ENCODE results near the gene CAMK2D.
"Not testable (repeated sequence)": the region's sequence is repeated elsewhere in the genome, so short reads cannot be mapped to it uniquely, and the experiment has no call there.

Gene CAMK2D

DNA sequence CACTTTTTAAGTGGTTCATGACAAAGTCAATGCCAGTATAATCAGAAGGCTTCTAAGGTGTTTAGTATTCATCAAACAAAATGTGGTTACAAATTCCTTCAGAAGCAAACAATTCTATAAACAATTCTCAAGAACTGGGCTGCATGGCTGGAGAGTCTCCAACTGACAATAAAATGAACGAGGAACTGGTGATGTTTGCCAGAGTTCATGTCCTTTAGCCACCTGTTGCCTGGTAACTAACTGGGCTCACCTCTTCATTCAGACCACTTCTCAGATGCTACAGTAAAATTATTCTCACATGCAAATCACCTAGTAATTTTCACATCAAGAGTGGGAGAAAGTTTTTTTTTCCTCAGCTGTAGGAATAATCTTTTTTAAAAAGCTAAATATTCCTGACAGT, 53.3 kb downstream of the CAMK2D start:
- Histone ChIP-seq H3K36me3 (no peaks in the 10 kb centered on the region), H3K27ac (no peak overlapping the region)
- no peak for DNase-seq

DNA sequence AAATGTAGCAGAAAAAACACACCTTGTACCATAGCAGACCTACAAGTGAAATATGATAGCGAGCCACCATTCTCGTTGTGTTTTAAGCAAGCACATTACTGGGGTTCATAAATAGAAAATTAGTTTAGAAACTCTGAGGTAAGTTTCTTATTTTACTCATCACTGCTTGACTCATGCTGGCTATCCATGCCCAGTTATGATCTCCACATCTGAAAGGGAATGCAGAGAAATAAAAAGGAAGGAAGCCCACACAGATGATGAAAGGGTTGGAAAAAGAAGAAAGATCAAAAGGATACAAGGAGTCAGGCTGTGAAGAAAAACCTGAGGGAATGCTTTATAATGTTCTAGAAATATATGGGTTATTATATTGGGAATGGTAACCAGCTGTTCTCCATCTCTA, 54.5 kb downstream of the CAMK2D start:
- Histone ChIP-seq H3K4me3 (ENCODE audit: low read depth, low read length) (no peak overlapping the region), H3K36me3 (no peaks in the 10 kb centered on the region), H3K27me3 (ENCODE audit: insufficient read depth, low read depth, severe bottlenecking) (no peaks in the 10 kb centered on the region), H3K27ac (no peak overlapping the region), H3K9me3 (ENCODE audit: severe bottlenecking) (no peaks in the 10 kb centered on the region)
- DNase-seq, result no peak
- TF ChIP-seq, protein P1, sequence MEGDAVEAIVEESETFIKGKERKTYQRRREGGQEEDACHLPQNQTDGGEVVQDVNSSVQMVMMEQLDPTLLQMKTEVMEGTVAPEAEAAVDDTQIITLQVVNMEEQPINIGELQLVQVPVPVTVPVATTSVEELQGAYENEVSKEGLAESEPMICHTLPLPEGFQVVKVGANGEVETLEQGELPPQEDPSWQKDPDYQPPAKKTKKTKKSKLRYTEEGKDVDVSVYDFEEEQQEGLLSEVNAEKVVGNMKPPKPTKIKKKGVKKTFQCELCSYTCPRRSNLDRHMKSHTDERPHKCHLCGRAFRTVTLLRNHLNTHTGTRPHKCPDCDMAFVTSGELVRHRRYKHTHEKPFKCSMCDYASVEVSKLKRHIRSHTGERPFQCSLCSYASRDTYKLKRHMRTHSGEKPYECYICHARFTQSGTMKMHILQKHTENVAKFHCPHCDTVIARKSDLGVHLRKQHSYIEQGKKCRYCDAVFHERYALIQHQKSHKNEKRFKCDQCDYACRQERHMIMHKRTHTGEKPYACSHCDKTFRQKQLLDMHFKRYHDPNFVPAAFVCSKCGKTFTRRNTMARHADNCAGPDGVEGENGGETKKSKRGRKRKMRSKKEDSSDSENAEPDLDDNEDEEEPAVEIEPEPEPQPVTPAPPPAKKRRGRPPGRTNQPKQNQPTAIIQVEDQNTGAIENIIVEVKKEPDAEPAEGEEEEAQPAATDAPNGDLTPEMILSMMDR (IDR thresholded peaks at IDR 0.05; ENCODE audit: low read depth, low read length), result no peak

More for the DNA sequence above, 53.3 kb downstream of the CAMK2D start:
- no peaks in the 10 kb centered on the region for H3K27me3 ChIP-seq (ENCODE audit: insufficient read depth, low read depth, severe bottlenecking)
- no peak overlapping the region for H3K4me3 ChIP-seq (ENCODE audit: low read depth, low read length)
- TF ChIP-seq, protein P1 (IDR thresholded peaks at IDR 0.05; ENCODE audit: low read depth, low read length), result no peak
- no peaks in the 10 kb centered on the region for H3K9me3 ChIP-seq (ENCODE audit: severe bottlenecking)

DNA sequence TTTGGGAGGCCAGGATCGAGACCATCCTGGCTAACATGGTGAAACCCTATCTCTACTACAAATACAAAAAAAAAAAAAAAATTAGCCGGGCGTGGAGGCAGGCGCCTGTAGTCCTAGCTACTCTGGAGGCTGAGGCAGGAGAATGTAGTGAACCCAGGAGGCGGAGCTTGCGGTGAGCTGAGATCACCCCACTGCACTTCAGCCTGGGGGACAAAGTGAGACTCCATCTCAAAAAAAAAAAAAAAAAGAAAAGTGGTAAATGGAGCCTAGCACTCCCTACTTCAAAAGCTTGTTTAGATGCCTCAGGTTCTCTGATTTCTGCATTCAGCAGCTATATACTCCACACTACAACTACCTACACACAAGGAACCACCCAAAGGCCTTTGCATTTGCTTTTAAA, 56.4 kb downstream of the CAMK2D start:
- not testable (repeated sequence) for H3K9me3 ChIP-seq (ENCODE audit: severe bottlenecking); H3K27ac ChIP-seq; H3K4me3 ChIP-seq (ENCODE audit: low read depth, low read length); H3K27me3 ChIP-seq (ENCODE audit: insufficient read depth, low read depth, severe bottlenecking); DNase-seq; H3K36me3 ChIP-seq

DNA sequence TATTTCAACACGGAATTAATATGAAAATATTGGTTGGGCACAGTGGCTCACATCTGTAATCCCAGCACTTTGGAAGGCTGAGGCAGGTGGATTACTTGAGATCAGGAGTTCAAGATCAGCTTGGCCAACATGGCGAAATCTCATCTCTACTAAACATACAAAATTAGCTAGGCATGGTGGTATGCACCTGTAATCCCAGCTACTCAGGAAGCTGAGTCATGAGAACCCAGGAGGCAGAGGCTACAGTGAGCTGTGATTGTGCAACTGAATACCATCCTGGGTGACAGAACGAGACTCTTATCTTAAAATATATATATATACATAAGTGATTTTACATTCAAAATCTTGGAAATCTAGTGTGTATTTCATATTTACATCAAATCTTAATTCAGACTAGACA, 58.9 kb downstream of the CAMK2D start:
- H3K4me3 ChIP-seq (ENCODE audit: low read depth, low read length); H3K27ac ChIP-seq; H3K36me3 ChIP-seq; H3K27me3 ChIP-seq (ENCODE audit: insufficient read depth, low read depth, severe bottlenecking); H3K9me3 ChIP-seq (ENCODE audit: severe bottlenecking); DNase-seq: not testable (repeated sequence)

DNA sequence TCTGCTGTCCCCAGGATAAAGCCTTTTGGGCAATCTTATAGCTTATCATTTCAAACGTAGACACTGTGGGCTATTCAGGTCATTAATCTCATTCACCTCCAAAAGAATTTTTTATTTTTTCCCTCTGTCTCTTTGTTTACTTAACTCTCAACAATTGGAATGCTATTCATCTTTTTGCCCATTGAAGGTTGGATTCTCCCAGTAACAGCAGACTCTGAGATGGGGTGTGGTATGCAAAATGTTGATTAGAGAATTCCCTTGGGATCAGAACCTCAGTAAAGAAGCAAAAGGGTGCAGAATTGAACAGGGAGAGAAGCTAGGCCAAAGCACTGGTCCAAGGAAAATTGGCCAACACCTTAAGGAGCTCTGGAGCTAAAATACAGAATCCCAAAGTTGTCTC, 60.4 kb downstream of the CAMK2D start:
- TF ChIP-seq, protein P1 (IDR thresholded peaks at IDR 0.05; ENCODE audit: low read depth, low read length), result no peak
- DNase-seq, result no peak
- H3K27me3 ChIP-seq (ENCODE audit: insufficient read depth, low read depth, severe bottlenecking), result no peaks in the 10 kb centered on the region
- H3K9me3 ChIP-seq (ENCODE audit: severe bottlenecking), result no peaks in the 10 kb centered on the region
- no peaks in the 10 kb centered on the region for H3K36me3 ChIP-seq
- no peak overlapping the region for H3K27ac ChIP-seq
- H3K4me3 ChIP-seq (ENCODE audit: low read depth, low read length), result no peak overlapping the region

DNA sequence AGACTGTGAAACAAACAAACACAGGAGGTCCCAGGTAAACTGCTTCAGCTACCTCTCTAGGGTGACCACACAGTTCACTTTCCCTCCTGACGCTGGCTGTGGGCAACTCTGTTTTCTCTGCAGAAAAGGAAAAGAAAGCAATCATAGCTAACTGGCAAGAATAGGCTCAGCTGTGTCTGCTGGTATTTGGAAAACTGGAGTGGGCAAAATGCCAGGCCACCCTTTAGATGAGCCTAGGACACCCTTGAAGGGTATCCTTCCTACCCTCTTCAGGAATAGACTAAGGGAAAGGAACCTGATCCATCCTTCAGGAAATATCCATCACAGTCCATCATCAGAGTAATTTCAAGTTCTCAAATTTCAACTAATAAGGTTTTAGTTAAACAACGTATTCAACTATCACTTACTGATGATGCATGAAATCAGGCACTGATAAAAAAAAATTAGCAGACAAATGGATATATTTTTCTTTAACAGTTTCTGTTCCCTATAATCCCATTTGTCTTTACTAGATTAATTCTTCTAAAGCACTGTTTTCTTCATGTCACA, 60.9 kb downstream of the CAMK2D start:
- no peak for DNase-seq
- H3K36me3 ChIP-seq, result no peaks in the 10 kb centered on the region

DNA sequence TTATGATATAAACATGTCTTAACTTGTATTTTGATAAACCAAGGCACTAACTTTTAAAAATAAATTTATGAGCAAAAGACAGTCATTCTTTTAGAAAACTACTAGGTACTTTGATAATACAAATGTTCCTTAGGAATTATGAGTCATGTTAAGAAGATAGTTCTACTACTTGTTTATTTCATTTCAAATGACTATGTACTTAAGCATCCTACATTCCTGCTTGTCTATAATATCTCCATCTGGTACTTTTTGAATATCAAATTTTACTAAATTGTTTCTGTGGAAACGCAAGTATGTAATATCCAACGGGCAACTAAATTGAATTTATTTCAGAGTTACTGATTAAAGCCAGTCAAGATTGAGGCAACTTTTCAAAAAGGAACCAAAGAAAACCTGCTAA, 61.8 kb downstream of the CAMK2D start:
- no peak overlapping the region for H3K27ac ChIP-seq
- no peaks in the 10 kb centered on the region for H3K27me3 ChIP-seq (ENCODE audit: insufficient read depth, low read depth, severe bottlenecking)
- H3K36me3 ChIP-seq, result no peaks in the 10 kb centered on the region
- TF ChIP-seq, protein P1 (IDR thresholded peaks at IDR 0.05; ENCODE audit: low read depth, low read length), result no peak
- H3K4me3 ChIP-seq (ENCODE audit: low read depth, low read length), result no peak overlapping the region
- H3K9me3 ChIP-seq (ENCODE audit: severe bottlenecking), result no peaks in the 10 kb centered on the region
- no peak for DNase-seq

More for the DNA sequence above, 60.9 kb downstream of the CAMK2D start:
- Histone ChIP-seq H3K27ac (no peak overlapping the region), H3K4me3 (ENCODE audit: low read depth, low read length) (no peak overlapping the region), H3K9me3 (ENCODE audit: severe bottlenecking) (no peaks in the 10 kb centered on the region), H3K27me3 (ENCODE audit: insufficient read depth, low read depth, severe bottlenecking) (no peaks in the 10 kb centered on the region)
- TF ChIP-seq, protein P1 (IDR thresholded peaks at IDR 0.05; ENCODE audit: low read depth, low read length), result no peak

Data from WERI-Rb-1 (cell line).